Measurements from ENCODE around the gene HEY2. TPM values are rescaled to one million over a fixed set of nuclear protein-coding genes. Genes with fewer than 3 reads are reported as not detected.

The HEY2 gene
- total RNA-seq, 1 experiment from 2014 or later: not detected

DNA sequence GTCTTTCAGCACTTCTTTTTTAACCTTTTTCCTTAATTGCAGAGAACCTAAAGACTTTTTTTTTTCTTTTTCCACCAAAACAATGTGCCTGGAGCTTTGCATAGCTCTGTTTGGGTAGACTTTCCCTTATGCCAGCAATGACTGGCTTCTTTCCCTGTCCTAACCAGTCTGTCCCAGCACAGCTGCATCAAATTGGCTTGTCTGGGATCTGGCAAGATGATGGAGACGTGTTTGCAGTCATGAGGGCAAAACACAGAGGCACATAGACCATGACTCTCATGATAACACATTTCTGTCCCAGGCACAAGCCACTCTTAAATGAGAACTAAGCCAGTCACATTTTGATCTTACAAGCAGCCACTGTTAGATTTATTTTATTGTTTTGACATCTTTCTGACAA is 16.5 kb downstream of the HEY2 start:
- Histone ChIP-seq H3F3A (ENCODE audit: low read length, unreplicated experiment) (no peaks in the 10 kb centered on the region), H3K4me3 (ENCODE audit: low read length) (no peak overlapping the region), H3K36me3 (ENCODE audit: low read depth, low read length) (no peaks in the 10 kb centered on the region; the same call in 1 of the 2 replicates), H3K9me2 (replicated peaks; ENCODE audit: low read length) (no peaks in the 10 kb centered on the region), H3K27ac (ENCODE audit: low read length) (no peak overlapping the region), H2AFZ (ENCODE audit: low read length) (no peak overlapping the region), H3K9ac (ENCODE audit: low read length) (no peak overlapping the region), H3K27me3 (ENCODE audit: low read length) (peaks cover 48% of the 10 kb centered on the region), H3K9me3 (ENCODE audit: low read length) (no peaks in the 10 kb centered on the region), H3K79me2 (ENCODE audit: low read length) (no peaks in the 10 kb centered on the region), H4K20me1 (ENCODE audit: low read length) (no peaks in the 10 kb centered on the region), H3K4me1 (ENCODE audit: insufficient read depth, low read length) (no peaks in the 10 kb centered on the region), H3K4me2 (ENCODE audit: low read length) (no peak overlapping the region)
- TF ChIP-seq, protein P1, sequence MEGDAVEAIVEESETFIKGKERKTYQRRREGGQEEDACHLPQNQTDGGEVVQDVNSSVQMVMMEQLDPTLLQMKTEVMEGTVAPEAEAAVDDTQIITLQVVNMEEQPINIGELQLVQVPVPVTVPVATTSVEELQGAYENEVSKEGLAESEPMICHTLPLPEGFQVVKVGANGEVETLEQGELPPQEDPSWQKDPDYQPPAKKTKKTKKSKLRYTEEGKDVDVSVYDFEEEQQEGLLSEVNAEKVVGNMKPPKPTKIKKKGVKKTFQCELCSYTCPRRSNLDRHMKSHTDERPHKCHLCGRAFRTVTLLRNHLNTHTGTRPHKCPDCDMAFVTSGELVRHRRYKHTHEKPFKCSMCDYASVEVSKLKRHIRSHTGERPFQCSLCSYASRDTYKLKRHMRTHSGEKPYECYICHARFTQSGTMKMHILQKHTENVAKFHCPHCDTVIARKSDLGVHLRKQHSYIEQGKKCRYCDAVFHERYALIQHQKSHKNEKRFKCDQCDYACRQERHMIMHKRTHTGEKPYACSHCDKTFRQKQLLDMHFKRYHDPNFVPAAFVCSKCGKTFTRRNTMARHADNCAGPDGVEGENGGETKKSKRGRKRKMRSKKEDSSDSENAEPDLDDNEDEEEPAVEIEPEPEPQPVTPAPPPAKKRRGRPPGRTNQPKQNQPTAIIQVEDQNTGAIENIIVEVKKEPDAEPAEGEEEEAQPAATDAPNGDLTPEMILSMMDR (conservative IDR thresholded peaks at IDR 0.05; ENCODE audit: low read depth, low read length): no peak
- no peak for TF ChIP-seq EZH2 (IDR thresholded peaks at IDR 0.05; ENCODE audit: low read length, unreplicated experiment)
- no peak for TF ChIP-seq EZH2phosphoT487 (IDR thresholded peaks at IDR 0.05; ENCODE audit: borderline replicate concordance, low read length)
- DNase-seq (no peak), ATAC-seq (no peak)
- CTCF ChIA-PET: no interaction called here
- no TSS peak for BruUV-seq (replicated peaks)
- intact Hi-C loops (cut with micrococcal nuclease): no loop called here
- POLR2A ChIA-PET (ENCODE audit: unreplicated experiment): no interaction called here

DNA sequence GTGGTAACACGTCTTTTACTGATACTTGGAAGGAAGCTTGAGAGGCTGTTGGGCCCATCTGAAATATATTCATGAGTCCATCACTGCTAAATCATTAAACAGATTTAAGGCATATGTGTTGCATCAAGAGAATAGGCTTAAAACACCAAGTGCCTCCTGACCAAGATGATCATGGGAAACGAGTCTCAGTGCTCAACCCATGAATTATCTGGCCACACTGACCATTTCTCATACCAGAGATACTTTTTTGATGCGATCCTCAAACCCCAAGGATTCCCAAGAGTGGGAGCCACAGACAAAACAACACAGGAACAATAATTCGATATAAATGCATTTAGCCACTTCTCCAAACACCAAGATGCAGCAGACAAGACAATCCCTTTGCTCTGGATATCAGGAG is 17.2 kb downstream of the HEY2 start:
- no peak for DNase-seq
- Histone ChIP-seq H3K27ac (ENCODE audit: low read length) (no peak overlapping the region), H3K4me1 (ENCODE audit: insufficient read depth, low read length) (no peaks in the 10 kb centered on the region), H3F3A (ENCODE audit: low read length, unreplicated experiment) (no peaks in the 10 kb centered on the region), H3K9me2 (replicated peaks; ENCODE audit: low read length) (no peaks in the 10 kb centered on the region), H3K9me3 (ENCODE audit: low read length) (no peaks in the 10 kb centered on the region), H3K79me2 (ENCODE audit: low read length) (no peaks in the 10 kb centered on the region), H3K27me3 (ENCODE audit: low read length) (peaks cover 41% of the 10 kb centered on the region), H3K9ac (ENCODE audit: low read length) (no peak overlapping the region), H2AFZ (ENCODE audit: low read length) (no peak overlapping the region), H3K4me3 (ENCODE audit: low read length) (no peak overlapping the region), H4K20me1 (ENCODE audit: low read length) (no peaks in the 10 kb centered on the region), H3K36me3 (ENCODE audit: low read depth, low read length) (no peaks in the 10 kb centered on the region; the same call in 1 of the 2 replicates), H3K4me2 (ENCODE audit: low read length) (no peak overlapping the region)
- BruUV-seq (replicated peaks): no TSS peak
- CTCF ChIA-PET: no interaction called here
- TF ChIP-seq EZH2phosphoT487 (IDR thresholded peaks at IDR 0.05; ENCODE audit: borderline replicate concordance, low read length): no peak
- no peak for TF ChIP-seq EZH2 (IDR thresholded peaks at IDR 0.05; ENCODE audit: low read length, unreplicated experiment)
- TF ChIP-seq, protein P1 (conservative IDR thresholded peaks at IDR 0.05; ENCODE audit: low read depth, low read length): no peak
- intact Hi-C loops (cut with micrococcal nuclease): no loop called here
- POLR2A ChIA-PET (ENCODE audit: unreplicated experiment): no interaction called here
- ATAC-seq: no peak

DNA sequence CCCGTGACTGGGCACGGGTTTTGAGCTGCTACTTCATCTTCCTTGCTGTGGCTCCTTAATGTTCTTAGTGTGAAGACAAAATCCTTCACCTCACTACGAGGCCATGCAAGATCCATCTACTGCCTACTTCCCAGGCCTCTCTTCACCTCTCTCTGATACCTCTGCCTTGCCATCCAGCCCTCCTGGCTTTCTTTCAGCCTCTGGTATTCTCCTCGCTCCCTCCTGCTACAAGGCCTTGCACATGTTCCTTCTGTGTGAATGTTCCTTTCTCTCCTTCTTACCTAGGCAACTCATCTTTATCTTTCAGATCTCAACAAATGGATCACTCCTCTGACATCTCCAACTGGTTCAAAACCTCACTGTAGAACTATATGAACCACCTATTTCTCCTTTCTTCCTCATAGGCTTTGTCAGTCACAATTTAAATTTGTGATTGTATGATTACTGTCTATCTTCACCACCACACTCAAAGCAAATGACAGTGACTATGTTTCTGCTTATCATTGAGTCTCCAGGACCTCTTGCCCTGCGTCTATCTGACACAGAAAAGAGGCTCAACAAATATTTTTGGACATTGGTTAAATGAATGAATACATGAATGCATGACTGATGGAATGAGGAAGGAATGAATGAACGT is 19.8 kb downstream of the HEY2 start:
- peaks cover 26% of the 10 kb centered on the region for H3K27me3 ChIP-seq (ENCODE audit: low read length)
- no peaks in the 10 kb centered on the region for H3K9me3 ChIP-seq (ENCODE audit: low read length)
- no peak overlapping the region for H3K4me2 ChIP-seq (ENCODE audit: low read length)
- no peaks in the 10 kb centered on the region for H4K20me1 ChIP-seq (ENCODE audit: low read length)
- TF ChIP-seq, protein P1 (conservative IDR thresholded peaks at IDR 0.05; ENCODE audit: low read depth, low read length): no peak
- no peak for TF ChIP-seq EZH2phosphoT487 (IDR thresholded peaks at IDR 0.05; ENCODE audit: borderline replicate concordance, low read length)
- no peak for TF ChIP-seq EZH2 (IDR thresholded peaks at IDR 0.05; ENCODE audit: low read length, unreplicated experiment)
- no peaks in the 10 kb centered on the region for H3K4me1 ChIP-seq (ENCODE audit: insufficient read depth, low read length)
- H3K79me2 ChIP-seq (ENCODE audit: low read length): no peaks in the 10 kb centered on the region
- no peaks in the 10 kb centered on the region for H3F3A ChIP-seq (ENCODE audit: low read length, unreplicated experiment)
- H3K27ac ChIP-seq (ENCODE audit: low read length): no peak overlapping the region
- no peak overlapping the region for H2AFZ ChIP-seq (ENCODE audit: low read length)
- CTCF ChIA-PET: no interaction called here
- H3K9me2 ChIP-seq (replicated peaks; ENCODE audit: low read length): no peaks in the 10 kb centered on the region
- no peak overlapping the region for H3K9ac ChIP-seq (ENCODE audit: low read length)
- POLR2A ChIA-PET (ENCODE audit: unreplicated experiment): no interaction called here
- intact Hi-C loops (cut with micrococcal nuclease): loop anchor here (1.0 kb wide), 1 partner anchor 458 kb away; no protein-coding TSS in a partner anchor
- no peak overlapping the region for H3K4me3 ChIP-seq (ENCODE audit: low read length)
- H3K36me3 ChIP-seq (ENCODE audit: low read depth, low read length): no peaks in the 10 kb centered on the region; the same call in 1 of the 2 replicates
- no TSS peak for BruUV-seq (replicated peaks)
- no peak for ATAC-seq
- no peak for DNase-seq

Measured in PC-3 (cell line).